Fibroblast of lung (primary cell): Measurements from ENCODE around the gene DDAH1. TPM values are rescaled to one million over a fixed set of nuclear protein-coding genes. Genes with fewer than 3 reads are reported as not detected.

ENCODE experiments used
- DNase-seq, 2 donors: peaks; one replicate each; pipeline versions ENCODE4 v3.0.0 to v3.0.0-alpha.2; 2010; ENCODE audit warnings: low read depth in 2 of 2
- H2AFZ ChIP-seq: 2 replicates; pipeline ENCODE4 v1.5.1; 2012; ENCODE audit warnings: low read length, control low read depth, inconsistent platforms
- H3K27ac ChIP-seq: 2 replicates; pipeline ENCODE4 v1.5.1; 2011; ENCODE audit warnings: low read length, control low read depth; ENCODE audit not compliant: insufficient read depth
- H3K27me3 ChIP-seq: 2 replicates; pipeline ENCODE4 v1.5.1; 2011; ENCODE audit warnings: mild to moderate bottlenecking, low read length; ENCODE audit not compliant: control insufficient read depth, insufficient read depth
- H3K36me3 ChIP-seq: 2 replicates; pipeline ENCODE4 v1.5.1; 2011; ENCODE audit warnings: low read length; ENCODE audit not compliant: control insufficient read depth, insufficient read depth
- H3K4me1 ChIP-seq: 2 replicates; pipeline ENCODE4 v1.5.1; 2011; ENCODE audit warnings: low read length; ENCODE audit not compliant: control insufficient read depth, insufficient read depth; ENCODE audit errors: extremely low read depth
- H3K4me2 ChIP-seq: 2 replicates; pipeline ENCODE4 v1.5.1; 2011; ENCODE audit warnings: low read length, control low read depth; ENCODE audit not compliant: insufficient read depth; ENCODE audit errors: extremely low read depth
- H3K4me3 ChIP-seq, 4 experiments: fragments of 200-600 bp in 1 of 4; sonication (generic) in 1 of 4; replicated peaks in 1 of 4; 2 replicates each; pipeline ENCODE4 v1.5.1; 2011 to 2016; ENCODE audit warnings: low read length in 4 of 4, low read depth in 3 of 4, mild to moderate bottlenecking in 3 of 4, control low read depth in 2 of 4, inconsistent platforms in 1 of 4, mixed read lengths in 1 of 4; ENCODE audit not compliant: insufficient read depth in 1 of 4; ENCODE audit errors: control extremely low read depth in 1 of 4
- H3K79me2 ChIP-seq: 2 replicates; pipeline ENCODE4 v1.5.1; 2012; ENCODE audit warnings: mild to moderate bottlenecking, low read length, inconsistent platforms; ENCODE audit not compliant: control insufficient read depth, insufficient read depth
- H3K9ac ChIP-seq: 2 replicates; pipeline ENCODE4 v1.5.1; 2011; ENCODE audit warnings: mild to moderate bottlenecking, low read length, control low read depth; ENCODE audit not compliant: insufficient read depth
- H3K9me3 ChIP-seq: 2 replicates; pipeline ENCODE4 v1.5.1; 2012; ENCODE audit warnings: low read depth, low read length; ENCODE audit not compliant: control insufficient read depth, insufficient read depth
- H4K20me1 ChIP-seq: 2 replicates; pipeline ENCODE4 v1.5.1; 2011; ENCODE audit warnings: low read length; ENCODE audit not compliant: control insufficient read depth, insufficient read depth; ENCODE audit errors: extremely low read depth
- CTCF ChIP-seq, 2 donors: IDR thresholded peaks in 1 of 2; conservative IDR thresholded peaks in 1 of 2; 1 replicate in 1 of 2; 2 replicates in 1 of 2; pipeline ENCODE4 v1.5.1; 2011 to 2012; ENCODE audit warnings: low read length in 2 of 2, control low read depth in 1 of 2, inconsistent platforms in 1 of 2, low read depth in 1 of 2, mild to moderate bottlenecking in 1 of 2
- EZH2 ChIP-seq: IDR thresholded peaks from 2 replicates; pipeline ENCODE4 v1.5.1; 2012; ENCODE audit warnings: low read length, control low read depth, mild to moderate bottlenecking; ENCODE audit errors: missing control alignments
- polyA plus RNA-seq, 2 donors: library from polyadenylated mRNA; depleted of rRNA in 1 of 2; stranded (reverse) in 1 of 2; unstranded in 1 of 2; fragments of >200 nt; gene quantifications; 2 replicates each; pipeline ENCODE4 v1.2.1, GENCODE V29; 2011 to 2012; ENCODE audit warnings: missing spikeins in 1 of 2
- total RNA-seq: library from RNA; depleted of rRNA; stranded (reverse); fragments of >200 nt; gene quantifications from 2 replicates; pipeline ENCODE4 v1.2.1, GENCODE V29; 2014

Gene DDAH1
- total and polyA plus RNA-seq, 2 donors (not counting 1 experiment from before 2014, with no cell fraction given), result 50.0 to 218 TPM

GRCh38 chr1:85481688-85482087 lies 16.7 kb upstream of the DDAH1 start:
- Histone ChIP-seq H3K9ac (no peak overlapping the region), H3K9me3 (no peaks in the 10 kb centered on the region), H3K36me3 (peaks cover 1% of the 10 kb centered on the region), H3K27me3 (no peaks in the 10 kb centered on the region), H3K4me3 (no peak overlapping the region), H4K20me1 (no peaks in the 10 kb centered on the region), H3K27ac (no peak overlapping the region), H3K79me2 (no peaks in the 10 kb centered on the region), H3K4me1 (no peaks in the 10 kb centered on the region), H2AFZ (no peak overlapping the region), H3K4me2 (no peak overlapping the region)
- no peak for DNase-seq
- no peak for TF ChIP-seq CTCF (conservative IDR thresholded peaks at IDR 0.05 in 1 of 2, IDR thresholded peaks at IDR 0.05 in 1 of 2; ENCODE audit: low read depth in 1 of 2, low read length in 2 of 2)
- no peak for TF ChIP-seq EZH2

- DNase-seq, result no peak
- H3K79me2 ChIP-seq, result no peaks in the 10 kb centered on the region
- no peak overlapping the region for H3K4me3 ChIP-seq
- TF ChIP-seq CTCF (conservative IDR thresholded peaks at IDR 0.05 in 1 of 2, IDR thresholded peaks at IDR 0.05 in 1 of 2; ENCODE audit: low read depth in 1 of 2, low read length in 2 of 2) (no peak), EZH2 (no peak)
- no peaks in the 10 kb centered on the region for H4K20me1 ChIP-seq
- H3K9me3 ChIP-seq, result no peaks in the 10 kb centered on the region
- no peak overlapping the region for H3K9ac ChIP-seq
- H3K4me1 ChIP-seq, result no peaks in the 10 kb centered on the region
- no peak overlapping the region for H2AFZ ChIP-seq
- H3K27me3 ChIP-seq, result no peaks in the 10 kb centered on the region
- peaks cover 1% of the 10 kb centered on the region for H3K36me3 ChIP-seq
- no peak overlapping the region for H3K27ac ChIP-seq
- H3K4me2 ChIP-seq, result no peak overlapping the region
Observed at GRCh38 chr1:85480566-85480965, 15.6 kb upstream of the DDAH1 start.

- Histone ChIP-seq H3K4me2 (no peak overlapping the region), H3K9ac (no peak overlapping the region), H3K36me3 (peaks cover 1% of the 10 kb centered on the region), H2AFZ (no peak overlapping the region), H3K4me3 (no peak overlapping the region), H3K4me1 (no peaks in the 10 kb centered on the region), H3K9me3 (no peaks in the 10 kb centered on the region), H3K27me3 (no peaks in the 10 kb centered on the region), H3K27ac (no peak overlapping the region), H4K20me1 (no peaks in the 10 kb centered on the region), H3K79me2 (no peaks in the 10 kb centered on the region)
- DNase-seq, result no peak
- TF ChIP-seq EZH2 (no peak), CTCF (conservative IDR thresholded peaks at IDR 0.05 in 1 of 2, IDR thresholded peaks at IDR 0.05 in 1 of 2; ENCODE audit: low read depth in 1 of 2, low read length in 2 of 2) (no peak)
Observed at GRCh38 chr1:85479491-85479890, 14.5 kb upstream of the DDAH1 start.
